Measurements from ENCODE around the gene ACTR8. TPM values are rescaled to one million over a fixed set of nuclear protein-coding genes. Genes with fewer than 3 reads are reported as not detected.

Gene ACTR8
- total RNA-seq, 2 experiments from 2014 or later, result 39.6 to 48.7 TPM

DNA sequence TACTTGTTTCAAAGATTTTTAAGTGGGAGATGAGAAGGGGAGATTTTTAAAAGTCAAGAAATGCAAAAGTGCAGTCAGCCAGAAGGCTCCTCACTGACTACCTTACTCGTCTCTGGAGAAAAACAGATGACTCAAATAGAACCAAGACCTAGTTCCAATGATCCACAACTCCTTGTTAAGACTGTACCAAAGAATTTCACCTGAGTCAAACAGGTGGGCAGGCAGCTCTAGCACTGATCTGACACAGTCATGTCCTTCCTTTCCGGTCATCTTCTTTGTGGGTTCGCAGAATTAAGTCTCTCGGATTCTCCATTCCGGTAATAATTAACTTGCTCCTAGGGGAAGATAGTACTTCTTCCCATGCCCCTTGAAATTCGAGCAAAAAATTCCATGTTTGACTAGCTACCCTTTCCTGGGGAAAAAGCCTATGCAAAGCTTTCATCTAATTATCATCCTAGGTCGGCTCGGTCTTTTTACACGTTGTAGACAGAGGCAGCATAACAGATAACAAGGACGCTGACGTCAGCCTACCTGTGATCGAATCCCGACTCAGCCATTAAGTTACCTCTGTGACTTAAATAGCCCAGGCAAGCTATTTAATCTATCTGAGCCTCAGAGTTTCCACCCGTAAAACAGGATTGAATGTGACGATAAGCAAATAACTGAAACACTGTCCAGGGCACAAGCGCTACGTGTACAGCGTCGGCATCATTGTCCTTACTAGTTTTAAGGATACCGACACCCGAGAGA is 8.9 kb upstream of the ACTR8 start:
- DNase-seq (ENCODE audit: low spot score), result peak; percentile 55
- H2AFZ ChIP-seq (ENCODE audit: low read length), result peak overlapping the region; percentile 94; the same call in 1 of the 2 replicates
- no peaks in the 10 kb centered on the region for H3K9me2 ChIP-seq (ENCODE audit: insufficient read depth, low read length)
- ChIA-PET CTCF (ENCODE audit: unreplicated experiment) (no interaction called here), POLR2A (interaction anchor here (0.6 to 2.6 kb wide), 4 partner anchors 9 to 552 kb away, joined by 3 to 15 read pairs (median 4); partner anchors contain the start of gene ACTR8)
- peak overlapping the region; percentile 92 for H3K4me3 ChIP-seq (ENCODE audit: low read depth, low read length, poor library complexity, severe bottlenecking)
- H3K36me3 ChIP-seq (ENCODE audit: insufficient read depth, low read length), result peaks cover 30% of the 10 kb centered on the region
- H4K20me1 ChIP-seq (ENCODE audit: insufficient read depth, low read length), result no peaks in the 10 kb centered on the region
- peaks cover 26% of the 10 kb centered on the region for H3K79me2 ChIP-seq (ENCODE audit: insufficient read depth, low read depth, low read length)
- intact Hi-C loops (cut with micrococcal nuclease; ENCODE audit: unreplicated experiment), result loop anchor here (2.0 to 5.0 kb wide), 2 partner anchors 46 to 544 kb away; partner anchors contain the start of gene DCP1A
- BruUV-seq (replicated peaks), result TSS peak; percentile 80
- H3K9me3 ChIP-seq (ENCODE audit: low read length), result no peaks in the 10 kb centered on the region
- TF ChIP-seq, protein P1, sequence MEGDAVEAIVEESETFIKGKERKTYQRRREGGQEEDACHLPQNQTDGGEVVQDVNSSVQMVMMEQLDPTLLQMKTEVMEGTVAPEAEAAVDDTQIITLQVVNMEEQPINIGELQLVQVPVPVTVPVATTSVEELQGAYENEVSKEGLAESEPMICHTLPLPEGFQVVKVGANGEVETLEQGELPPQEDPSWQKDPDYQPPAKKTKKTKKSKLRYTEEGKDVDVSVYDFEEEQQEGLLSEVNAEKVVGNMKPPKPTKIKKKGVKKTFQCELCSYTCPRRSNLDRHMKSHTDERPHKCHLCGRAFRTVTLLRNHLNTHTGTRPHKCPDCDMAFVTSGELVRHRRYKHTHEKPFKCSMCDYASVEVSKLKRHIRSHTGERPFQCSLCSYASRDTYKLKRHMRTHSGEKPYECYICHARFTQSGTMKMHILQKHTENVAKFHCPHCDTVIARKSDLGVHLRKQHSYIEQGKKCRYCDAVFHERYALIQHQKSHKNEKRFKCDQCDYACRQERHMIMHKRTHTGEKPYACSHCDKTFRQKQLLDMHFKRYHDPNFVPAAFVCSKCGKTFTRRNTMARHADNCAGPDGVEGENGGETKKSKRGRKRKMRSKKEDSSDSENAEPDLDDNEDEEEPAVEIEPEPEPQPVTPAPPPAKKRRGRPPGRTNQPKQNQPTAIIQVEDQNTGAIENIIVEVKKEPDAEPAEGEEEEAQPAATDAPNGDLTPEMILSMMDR (conservative IDR thresholded peaks at IDR 0.05; ENCODE audit: low read length), result no peak
- TF ChIP-seq EZH2phosphoT487 (IDR thresholded peaks at IDR 0.05; ENCODE audit: borderline replicate concordance, low read depth, low read length), result no peak
- peaks cover 21% of the 10 kb centered on the region for H3K4me1 ChIP-seq (ENCODE audit: insufficient read depth, low read length, poor library complexity, severe bottlenecking)
- H3K4me2 ChIP-seq (ENCODE audit: low read length), result peak overlapping the region; percentile 84
- H3K27ac ChIP-seq (ENCODE audit: low read depth, low read length, poor library complexity, severe bottlenecking), result peak overlapping the region; percentile 44

DNA sequence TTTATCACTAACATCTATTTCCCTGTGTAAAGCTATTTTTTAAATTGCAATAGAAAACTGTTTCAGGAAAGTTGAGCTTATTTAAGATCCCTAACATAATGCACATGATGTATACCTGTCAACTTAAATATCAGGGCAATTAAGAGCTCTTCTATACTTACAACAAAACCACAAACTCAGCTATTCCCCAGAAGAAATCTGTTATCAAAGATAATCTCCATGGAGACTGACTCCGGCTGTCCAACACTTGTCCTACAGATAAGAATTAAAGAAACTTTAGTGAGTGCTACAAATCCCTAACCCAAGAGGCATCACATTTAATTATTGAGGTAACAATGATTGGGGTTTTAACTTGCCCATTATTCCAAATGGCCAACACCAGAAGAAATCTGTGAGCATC is 6.3 kb upstream of the ACTR8 start:
- TF ChIP-seq, protein P1 (conservative IDR thresholded peaks at IDR 0.05; ENCODE audit: low read length), result no peak
- TF ChIP-seq EZH2phosphoT487 (IDR thresholded peaks at IDR 0.05; ENCODE audit: borderline replicate concordance, low read depth, low read length), result no peak
- no peak overlapping the region for H3K4me2 ChIP-seq (ENCODE audit: low read length)
- no peak overlapping the region for H3K4me3 ChIP-seq (ENCODE audit: low read depth, low read length, poor library complexity, severe bottlenecking)
- no peak for DNase-seq (ENCODE audit: low spot score)
- H2AFZ ChIP-seq (ENCODE audit: low read length), result no peak overlapping the region
- BruUV-seq (replicated peaks), result no TSS peak
- no peaks in the 10 kb centered on the region for H3K9me3 ChIP-seq (ENCODE audit: low read length)
- CTCF ChIA-PET (ENCODE audit: unreplicated experiment), result no interaction called here
- H3K9me2 ChIP-seq (ENCODE audit: insufficient read depth, low read length), result no peaks in the 10 kb centered on the region
- peaks cover 53% of the 10 kb centered on the region for H3K36me3 ChIP-seq (ENCODE audit: insufficient read depth, low read length)
- H3K27ac ChIP-seq (ENCODE audit: low read depth, low read length, poor library complexity, severe bottlenecking), result no peak overlapping the region
- peaks cover 21% of the 10 kb centered on the region for H3K4me1 ChIP-seq (ENCODE audit: insufficient read depth, low read length, poor library complexity, severe bottlenecking)
- H3K79me2 ChIP-seq (ENCODE audit: insufficient read depth, low read depth, low read length), result peaks cover 26% of the 10 kb centered on the region
- intact Hi-C loops (cut with micrococcal nuclease; ENCODE audit: unreplicated experiment), result no loop called here
- POLR2A ChIA-PET, result interaction anchor here (0.6 kb wide), 2 partner anchors 189 to 348 kb away, joined by 3 to 4 read pairs; no protein-coding TSS in a partner anchor
- H4K20me1 ChIP-seq (ENCODE audit: insufficient read depth, low read length), result no peaks in the 10 kb centered on the region

- Histone ChIP-seq H4K20me1 (ENCODE audit: insufficient read depth, low read length) (no peaks in the 10 kb centered on the region), H3K36me3 (ENCODE audit: insufficient read depth, low read length) (peaks cover 56% of the 10 kb centered on the region), H2AFZ (ENCODE audit: low read length) (no peak overlapping the region), H3K4me1 (ENCODE audit: insufficient read depth, low read length, poor library complexity, severe bottlenecking) (peaks cover 20% of the 10 kb centered on the region), H3K27ac (ENCODE audit: low read depth, low read length, poor library complexity, severe bottlenecking) (no peak overlapping the region), H3K9me3 (ENCODE audit: low read length) (no peaks in the 10 kb centered on the region), H3K9me2 (ENCODE audit: insufficient read depth, low read length) (no peaks in the 10 kb centered on the region), H3K4me3 (ENCODE audit: low read depth, low read length, poor library complexity, severe bottlenecking) (no peak overlapping the region), H3K4me2 (ENCODE audit: low read length) (no peak overlapping the region), H3K79me2 (ENCODE audit: insufficient read depth, low read depth, low read length) (peaks cover 26% of the 10 kb centered on the region)
- intact Hi-C loops (cut with micrococcal nuclease; ENCODE audit: unreplicated experiment), result no loop called here
- BruUV-seq (replicated peaks), result no TSS peak
- no peak for DNase-seq (ENCODE audit: low spot score)
- POLR2A ChIA-PET, result no interaction called here
- CTCF ChIA-PET (ENCODE audit: unreplicated experiment), result no interaction called here
- TF ChIP-seq EZH2phosphoT487 (IDR thresholded peaks at IDR 0.05; ENCODE audit: borderline replicate concordance, low read depth, low read length), result no peak
- TF ChIP-seq, protein P1 (conservative IDR thresholded peaks at IDR 0.05; ENCODE audit: low read length), result no peak
Observed at GRCh38 chr3:53887446-53887845, 5.5 kb upstream of the ACTR8 start.
